IMR-90 (cell line): ENCODE results near the gene MEGF11. TPM values are rescaled to one million over a fixed set of nuclear protein-coding genes. Genes with fewer than 3 reads are reported as not detected.

Source experiments
- ATAC-seq: fragments of 200-7000 bp; cut with Tn5 transposase; 2 replicates; pipeline ENCODE4 v1.9.1; 2020; ENCODE audit warnings: low read depth, mild to moderate bottlenecking, moderate library complexity
- BruUV-seq: library from RNA; stranded (reverse); fragments of 400-500 nt; replicated peaks from 2 replicates; lab custom pipeline; 2021; lab: Mats Ljungman, UMichigan
- CTCF ChIA-PET: fragments of 300-600 bp; formaldehyde crosslinking; extraction: SDS; loops from one replicate; lab custom pipeline; 2021; ENCODE audit warnings: antibody characterized with exemption; lab: Yijun Ruan, JAX
- POLR2A ChIA-PET: fragments of 300-600 bp; sonication (Branson Sonifier 250); formaldehyde crosslinking; loops from one replicate; lab custom pipeline; 2022; ENCODE audit warnings: antibody characterized with exemption; ENCODE audit not compliant: unreplicated experiment; lab: Charles Lee
- DNase-seq: peaks from one replicate; pipeline ENCODE4 v3.0.0; 2013
- H2AFZ ChIP-seq: replicated peaks from 2 replicates; pipeline ENCODE3; 2013; ENCODE audit warnings: low read length, mild to moderate bottlenecking; ENCODE audit not compliant: poor library complexity
- H2AK5ac ChIP-seq: 2 replicates; pipeline ENCODE4 v1.6.1; 2013; ENCODE audit warnings: low read depth, low read length, inconsistent platforms
- H2AK9ac ChIP-seq: replicated peaks from 2 replicates; pipeline ENCODE3; 2013; ENCODE audit warnings: mild to moderate bottlenecking, low read depth, low read length, moderate library complexity; ENCODE audit not compliant: poor library complexity
- H2BK120ac ChIP-seq: 2 replicates; pipeline ENCODE4 v1.6.1; 2013; ENCODE audit warnings: low read depth, low read length, inconsistent platforms
- H2BK15ac ChIP-seq: 3 replicates; pipeline ENCODE4 v1.6.1; 2013; ENCODE audit warnings: low read depth, low read length, inconsistent platforms
- H2BK20ac ChIP-seq: 2 replicates; pipeline ENCODE4 v1.6.1; 2013; ENCODE audit warnings: low read depth, mild to moderate bottlenecking, inconsistent platforms, low read length, moderate library complexity
- H2BK5ac ChIP-seq: 2 replicates; pipeline ENCODE4 v1.6.1; 2013; ENCODE audit warnings: mild to moderate bottlenecking, low read depth, low read length, inconsistent platforms; ENCODE audit not compliant: poor library complexity, severe bottlenecking
- H3K14ac ChIP-seq: replicated peaks from 2 replicates; pipeline ENCODE4 v1.6.1; 2013; ENCODE audit warnings: low read depth, low read length, inconsistent platforms
- H3K18ac ChIP-seq: 2 replicates; pipeline ENCODE4 v1.6.1; 2013; ENCODE audit warnings: low read depth, low read length, control low read depth
- H3K23ac ChIP-seq: 2 replicates; pipeline ENCODE4 v1.6.1; 2013; ENCODE audit warnings: low read depth, low read length, inconsistent platforms
- H3K27ac ChIP-seq: 2 replicates; pipeline ENCODE4 v1.5.1; 2013; ENCODE audit warnings: mild to moderate bottlenecking, control low read depth, low read length; ENCODE audit not compliant: insufficient read depth
- H3K27me3 ChIP-seq: 2 replicates; pipeline ENCODE4 v1.6.1; 2013; ENCODE audit warnings: low read length; ENCODE audit not compliant: control insufficient read depth, insufficient read depth
- H3K36me3 ChIP-seq: 2 replicates; pipeline ENCODE4 v1.6.1; 2013; ENCODE audit warnings: low read length, mixed read lengths; ENCODE audit not compliant: control insufficient read depth, insufficient read depth
- H3K4ac ChIP-seq: 2 replicates; pipeline ENCODE4 v1.6.1; 2013; ENCODE audit warnings: low read depth, low read length, inconsistent platforms
- H3K4me1 ChIP-seq: 2 replicates; pipeline ENCODE4 v1.6.1; 2013; ENCODE audit warnings: low read length, mixed read lengths; ENCODE audit not compliant: control insufficient read depth, insufficient read depth
- H3K4me2 ChIP-seq: 2 replicates; pipeline ENCODE4 v1.6.1; 2013; ENCODE audit warnings: low read depth, mild to moderate bottlenecking, control low read depth, low read length, moderate library complexity
- H3K4me3 ChIP-seq: 2 replicates; pipeline ENCODE4 v1.5.1; 2013; ENCODE audit warnings: low read depth, mild to moderate bottlenecking, control low read depth, low read length, moderate library complexity; ENCODE audit not compliant: insufficient read depth
- H3K56ac ChIP-seq: 2 replicates; pipeline ENCODE4 v1.6.1; 2013; ENCODE audit warnings: low read length, inconsistent platforms; ENCODE audit not compliant: insufficient read depth; ENCODE audit errors: extremely low read depth
- H3K79me1 ChIP-seq, 2 experiments: 2 replicates each; pipeline ENCODE4 v1.6.1; 2013; ENCODE audit warnings: low read length in 2 of 2, inconsistent platforms in 1 of 2, low read depth in 1 of 2
- H3K9ac ChIP-seq: 2 replicates; pipeline ENCODE4 v1.6.1; 2013; ENCODE audit warnings: low read depth, low read length, control low read depth
- H3K9me1 ChIP-seq: 2 replicates; pipeline ENCODE4 v1.6.1; 2013; ENCODE audit warnings: low read length, inconsistent platforms; ENCODE audit not compliant: insufficient read depth
- H3K9me3 ChIP-seq: 2 replicates; pipeline ENCODE4 v1.6.1; 2013; ENCODE audit warnings: low read length; ENCODE audit not compliant: control insufficient read depth, insufficient read depth
- H4K20me1 ChIP-seq: 2 replicates; pipeline ENCODE4 v1.6.1; 2013; ENCODE audit warnings: low read length, inconsistent platforms; ENCODE audit not compliant: insufficient read depth
- H4K5ac ChIP-seq: 2 replicates; pipeline ENCODE4 v1.6.1; 2013; ENCODE audit warnings: mild to moderate bottlenecking, low read depth, low read length, control low read depth
- H4K8ac ChIP-seq, 2 experiments: 2 replicates each; pipeline ENCODE4 v1.6.1; 2013; ENCODE audit warnings: low read depth in 2 of 2, low read length in 2 of 2, control low read depth in 1 of 2, inconsistent platforms in 1 of 2
- H4K91ac ChIP-seq: 2 replicates; pipeline ENCODE4 v1.6.1; 2013; ENCODE audit warnings: low read depth, low read length, inconsistent platforms; ENCODE audit not compliant: insufficient read depth
- CEBPB ChIP-seq: IDR thresholded peaks from 2 replicates; pipeline ENCODE4 v1.6.1; 2012; ENCODE audit warnings: low read depth, low read length, improper control_type of control experiment
- MAZ ChIP-seq: IDR thresholded peaks from 2 replicates; pipeline ENCODE4 v1.6.1; 2012; ENCODE audit warnings: low read depth, mild to moderate bottlenecking, low read length, improper control_type of control experiment, moderate library complexity, borderline replicate concordance
- MXI1 ChIP-seq: IDR thresholded peaks from 2 replicates; pipeline ENCODE4 v1.6.1; 2012; ENCODE audit warnings: low read depth, mild to moderate bottlenecking, low read length, moderate library complexity, borderline replicate concordance
- RCOR1 ChIP-seq: IDR thresholded peaks from 2 replicates; pipeline ENCODE4 v1.6.1; 2012; ENCODE audit warnings: mild to moderate bottlenecking, low read length, improper control_type of control experiment; ENCODE audit not compliant: insufficient replicate concordance
- WGBS, 2 experiments: methylation state at CpG; one replicate each; pipeline versions ENCODE4 v1.1.5 to v1.1.7; 2013; ENCODE audit warnings: missing lambda C conversion rate in 2 of 2; ENCODE audit not compliant: insufficient read length in 1 of 2; ENCODE audit errors: extremely low coverage in 2 of 2; 5-methylcytosine and 5-hydroxymethylcytosine counted together
- dilution Hi-C: fragments of 300-500 bp; cut with HindIII; formaldehyde crosslinking; loops from one replicate; pipeline ENCODE4 v1.14.3; 2018; ENCODE audit warnings: low sequenced_read_pairs; ENCODE audit not compliant: unreplicated experiment
- in situ Hi-C: fragments of 300-500 bp; cut with MboI; formaldehyde crosslinking; loops from 3 replicates; pipeline ENCODE4 v1.14.3; 2019; ENCODE audit warnings: low sequenced_read_pairs, inconsistent platforms, mixed read lengths
- intact Hi-C: fragments of 100-400 bp; cut with micrococcal nuclease; formaldehyde crosslinking; loops from 2 replicates; pipeline ENCODE4 v1.10.0; 2022
- polyA plus RNA-seq, 3 experiments: library from polyadenylated mRNA; depleted of rRNA; stranded (reverse); fragments of >200 nt; gene quantifications; 2 replicates each; pipeline ENCODE4 v1.2.3, GENCODE V29; 2012; ENCODE audit warnings: low replicate concordance in 1 of 3
- total RNA-seq: library from RNA; depleted of rRNA; stranded (reverse); fragments of >200 nt; gene quantifications from 2 replicates; pipeline ENCODE4 v1.2.3, GENCODE V29; 2012
- TF ChIP-seq, protein P1 (sequence below): conservative IDR thresholded peaks from 2 replicates; pipeline ENCODE4 v1.5.1; 2012; ENCODE audit warnings: mild to moderate bottlenecking, low read depth, low read length, improper control_type of control experiment

Gene MEGF11
- total and polyA plus RNA-seq, 2 of the 4 experiments (the other 2 are of a cell fraction) = not detected

DNA sequence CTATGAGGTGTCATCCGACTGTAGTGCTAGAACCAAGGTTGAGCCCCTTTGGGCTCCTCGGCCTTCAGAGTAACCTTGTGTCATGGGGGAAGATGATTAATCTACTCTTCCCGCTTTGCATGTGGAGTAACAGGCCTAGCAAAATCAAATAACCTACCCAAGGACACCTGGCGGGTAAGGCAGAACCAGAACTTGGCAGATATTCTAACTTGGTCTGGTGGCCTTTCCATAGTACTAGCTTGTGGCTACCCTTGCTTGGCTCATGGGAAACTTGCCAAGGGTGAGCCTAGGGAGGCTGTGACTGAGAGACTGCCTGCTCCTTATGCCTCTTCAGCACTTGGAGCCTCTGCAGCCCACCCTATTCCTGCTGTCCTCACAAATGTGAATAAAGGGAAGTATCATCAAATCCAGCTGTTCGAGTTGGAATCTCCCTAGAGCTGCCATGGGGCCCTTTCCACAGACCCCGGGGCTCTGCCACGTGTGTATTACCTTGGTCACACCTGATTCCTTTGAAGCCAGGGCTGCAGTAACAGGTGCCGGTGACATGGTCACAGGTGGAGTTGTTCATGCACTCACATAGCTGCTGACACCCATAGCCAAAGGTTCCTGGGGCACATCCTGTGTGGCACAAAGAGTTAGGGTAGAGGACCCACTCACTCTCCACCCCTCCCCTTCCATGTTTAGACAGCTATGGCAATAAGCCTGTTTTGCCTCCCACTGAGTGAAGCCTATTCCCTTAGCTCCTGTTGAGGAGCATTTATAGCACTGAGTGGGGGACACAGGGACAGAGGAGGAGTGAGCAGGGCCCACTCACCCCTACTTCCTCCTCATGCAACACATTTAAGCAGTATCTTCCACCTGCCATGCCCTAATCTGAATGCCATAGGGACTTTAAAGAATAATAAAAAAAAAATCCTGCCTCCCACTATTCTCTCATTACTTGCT, 338.3 kb downstream of the MEGF11 start:
- dilution Hi-C loops = no loop called here
- Histone ChIP-seq H4K91ac (no peak overlapping the region), H3K4ac (no peak overlapping the region), H3K9me3 (no peaks in the 10 kb centered on the region), H3K4me1 (peaks cover 5% of the 10 kb centered on the region; the same call in 1 of the 2 replicates), H3K4me3 (no peak overlapping the region), H3K23ac (no peak overlapping the region), H2BK20ac (no peak overlapping the region), H3K4me2 (no peak overlapping the region), H3K27ac (no peak overlapping the region), H3K27me3 (no peaks in the 10 kb centered on the region), H4K20me1 (peaks cover 9% of the 10 kb centered on the region; the same call in 1 of the 2 replicates), H3K18ac (no peak overlapping the region), H2AK5ac (no peak overlapping the region), H2BK5ac (no peak overlapping the region), H3K9ac (no peak overlapping the region), H2BK15ac (no peak overlapping the region), H4K8ac (no peak overlapping the region), H2AK9ac (no peak overlapping the region), H3K14ac (no peak overlapping the region), H3K9me1 (peaks cover 8% of the 10 kb centered on the region; the same call in 1 of the 2 replicates), H2BK120ac (no peak overlapping the region), H4K5ac (no peak overlapping the region), H3K36me3 (peaks cover 7% of the 10 kb centered on the region), H2AFZ (no peak overlapping the region), H3K79me1 (no peaks in the 10 kb centered on the region), H3K56ac (no peak overlapping the region)
- DNase-seq (no peak), ATAC-seq (no peak)
- whole genome bisulfite sequencing, 2 experiments = 78% methylated on average over 4 of the region's 8 CpGs; no CpG with 5 or more reads in 1 of the 2 experiments
- TF ChIP-seq MAZ = no peak
- no peak for TF ChIP-seq CEBPB
- TF ChIP-seq RCOR1 = no peak
- TF ChIP-seq, protein P1, sequence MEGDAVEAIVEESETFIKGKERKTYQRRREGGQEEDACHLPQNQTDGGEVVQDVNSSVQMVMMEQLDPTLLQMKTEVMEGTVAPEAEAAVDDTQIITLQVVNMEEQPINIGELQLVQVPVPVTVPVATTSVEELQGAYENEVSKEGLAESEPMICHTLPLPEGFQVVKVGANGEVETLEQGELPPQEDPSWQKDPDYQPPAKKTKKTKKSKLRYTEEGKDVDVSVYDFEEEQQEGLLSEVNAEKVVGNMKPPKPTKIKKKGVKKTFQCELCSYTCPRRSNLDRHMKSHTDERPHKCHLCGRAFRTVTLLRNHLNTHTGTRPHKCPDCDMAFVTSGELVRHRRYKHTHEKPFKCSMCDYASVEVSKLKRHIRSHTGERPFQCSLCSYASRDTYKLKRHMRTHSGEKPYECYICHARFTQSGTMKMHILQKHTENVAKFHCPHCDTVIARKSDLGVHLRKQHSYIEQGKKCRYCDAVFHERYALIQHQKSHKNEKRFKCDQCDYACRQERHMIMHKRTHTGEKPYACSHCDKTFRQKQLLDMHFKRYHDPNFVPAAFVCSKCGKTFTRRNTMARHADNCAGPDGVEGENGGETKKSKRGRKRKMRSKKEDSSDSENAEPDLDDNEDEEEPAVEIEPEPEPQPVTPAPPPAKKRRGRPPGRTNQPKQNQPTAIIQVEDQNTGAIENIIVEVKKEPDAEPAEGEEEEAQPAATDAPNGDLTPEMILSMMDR = no peak
- no peak for TF ChIP-seq MXI1
- in situ Hi-C loops = loop anchor here (25.0 kb wide), 1 partner anchor 572 kb away; the partner anchor contains the start of gene SNAPC5
- POLR2A ChIA-PET = no interaction called here
- intact Hi-C loops = no loop called here
- CTCF ChIA-PET = no interaction called here
- BruUV-seq = no TSS peak
